ENCODE results near the gene ADGRA3.

ADGRA3 gene

DNA sequence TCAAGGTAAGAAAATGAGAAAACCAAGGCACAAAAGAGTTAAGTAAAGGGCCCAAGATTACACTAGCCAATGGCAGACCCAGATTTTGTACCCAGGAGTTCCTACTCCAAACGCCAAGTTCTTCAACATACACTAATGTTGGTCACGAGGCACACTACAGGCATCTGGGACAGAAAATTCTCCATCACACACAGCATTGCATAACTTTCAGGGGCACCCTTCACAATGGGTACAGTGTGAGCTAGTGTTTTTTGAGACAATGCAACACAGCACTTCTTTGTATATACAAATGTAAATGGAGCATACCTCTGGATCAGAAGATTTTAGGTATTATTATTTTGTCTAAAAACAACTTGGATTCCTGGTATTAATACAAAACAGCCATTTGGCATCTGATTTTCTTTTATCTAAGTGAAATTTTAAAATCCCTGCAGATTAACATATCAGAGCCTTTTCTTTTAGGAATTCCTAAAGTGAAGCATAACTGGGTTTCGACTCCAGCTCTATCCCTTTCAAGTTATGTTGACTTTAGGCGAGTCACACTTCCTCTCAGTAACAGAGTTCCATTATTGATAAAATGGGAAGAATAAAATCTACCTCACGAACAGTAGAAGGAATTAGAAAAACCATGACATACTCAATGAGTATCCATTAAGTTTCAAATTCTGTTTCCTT, 41.1 kb downstream of the ADGRA3 start:
- Histone ChIP-seq H3K4me1 (ENCODE audit: insufficient read depth, poor library complexity, severe bottlenecking) (peaks cover 38% of the 10 kb centered on the region), H3K9me3 (ENCODE audit: severe bottlenecking) (no peaks in the 10 kb centered on the region), H3K27me3 (ENCODE audit: insufficient read depth, poor library complexity, severe bottlenecking) (no peaks in the 10 kb centered on the region), H3K4me3 (ENCODE audit: severe bottlenecking) (no peak overlapping the region), H3K27ac (ENCODE audit: poor library complexity, severe bottlenecking) (peak overlapping the region; percentile 73), H3K36me3 (ENCODE audit: low read depth) (0 out of 2 replicates have a peak, but pooled peaks cover 7% of the 10 kb centered on the region)
- TF ChIP-seq, protein P1, sequence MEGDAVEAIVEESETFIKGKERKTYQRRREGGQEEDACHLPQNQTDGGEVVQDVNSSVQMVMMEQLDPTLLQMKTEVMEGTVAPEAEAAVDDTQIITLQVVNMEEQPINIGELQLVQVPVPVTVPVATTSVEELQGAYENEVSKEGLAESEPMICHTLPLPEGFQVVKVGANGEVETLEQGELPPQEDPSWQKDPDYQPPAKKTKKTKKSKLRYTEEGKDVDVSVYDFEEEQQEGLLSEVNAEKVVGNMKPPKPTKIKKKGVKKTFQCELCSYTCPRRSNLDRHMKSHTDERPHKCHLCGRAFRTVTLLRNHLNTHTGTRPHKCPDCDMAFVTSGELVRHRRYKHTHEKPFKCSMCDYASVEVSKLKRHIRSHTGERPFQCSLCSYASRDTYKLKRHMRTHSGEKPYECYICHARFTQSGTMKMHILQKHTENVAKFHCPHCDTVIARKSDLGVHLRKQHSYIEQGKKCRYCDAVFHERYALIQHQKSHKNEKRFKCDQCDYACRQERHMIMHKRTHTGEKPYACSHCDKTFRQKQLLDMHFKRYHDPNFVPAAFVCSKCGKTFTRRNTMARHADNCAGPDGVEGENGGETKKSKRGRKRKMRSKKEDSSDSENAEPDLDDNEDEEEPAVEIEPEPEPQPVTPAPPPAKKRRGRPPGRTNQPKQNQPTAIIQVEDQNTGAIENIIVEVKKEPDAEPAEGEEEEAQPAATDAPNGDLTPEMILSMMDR (IDR thresholded peaks at IDR 0.05; ENCODE audit: poor library complexity, severe bottlenecking): no peak
- DNase-seq (ENCODE audit: low spot score): no peak
- ATAC-seq (ENCODE audit: low read depth): peak; percentile 33; the same call in 1 of the 3 replicates

DNA sequence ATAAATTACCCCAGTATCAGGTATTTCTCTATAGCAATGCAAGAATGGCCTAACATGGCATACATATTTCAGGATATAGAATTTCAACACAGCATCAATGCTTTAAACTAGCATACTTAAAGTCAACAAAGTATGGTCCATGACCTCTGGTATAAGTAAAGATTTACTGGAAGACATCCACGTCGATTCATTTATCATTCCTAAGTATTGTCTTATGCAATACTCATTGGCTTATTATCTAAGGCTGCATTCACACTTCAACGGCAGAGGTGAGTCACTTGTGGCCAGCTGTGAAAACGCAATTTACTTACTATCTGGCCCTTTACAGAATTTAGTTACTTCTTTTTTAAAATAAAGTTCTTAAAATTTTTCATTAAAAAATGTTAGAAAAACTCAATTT, 42.6 kb downstream of the ADGRA3 start:
- Histone ChIP-seq H3K36me3 (ENCODE audit: low read depth) (0 out of 2 replicates have a peak, but pooled peaks cover 7% of the 10 kb centered on the region), H3K4me3 (ENCODE audit: severe bottlenecking) (no peak overlapping the region), H3K9me3 (ENCODE audit: severe bottlenecking) (no peaks in the 10 kb centered on the region), H3K4me1 (ENCODE audit: insufficient read depth, poor library complexity, severe bottlenecking) (peaks cover 38% of the 10 kb centered on the region), H3K27ac (ENCODE audit: poor library complexity, severe bottlenecking) (peak overlapping the region; percentile 73), H3K27me3 (ENCODE audit: insufficient read depth, poor library complexity, severe bottlenecking) (no peaks in the 10 kb centered on the region)
- DNase-seq (ENCODE audit: low spot score) (no peak), ATAC-seq (ENCODE audit: low read depth) (peak; percentile 68)
- TF ChIP-seq, protein P1 (IDR thresholded peaks at IDR 0.05; ENCODE audit: poor library complexity, severe bottlenecking): no peak

- TF ChIP-seq, protein P1 (IDR thresholded peaks at IDR 0.05; ENCODE audit: poor library complexity, severe bottlenecking): no peak
- H3K4me3 ChIP-seq (ENCODE audit: severe bottlenecking): no peak overlapping the region
- H3K27me3 ChIP-seq (ENCODE audit: insufficient read depth, poor library complexity, severe bottlenecking): no peaks in the 10 kb centered on the region
- H3K4me1 ChIP-seq (ENCODE audit: insufficient read depth, poor library complexity, severe bottlenecking): peaks cover 38% of the 10 kb centered on the region
- H3K27ac ChIP-seq (ENCODE audit: poor library complexity, severe bottlenecking): peak overlapping the region; percentile 73
- no peaks in the 10 kb centered on the region for H3K9me3 ChIP-seq (ENCODE audit: severe bottlenecking)
- peak; percentile 86 for ATAC-seq (ENCODE audit: low read depth)
- no peak for DNase-seq (ENCODE audit: low spot score)
- H3K36me3 ChIP-seq (ENCODE audit: low read depth): 0 out of 2 replicates have a peak, but pooled peaks cover 7% of the 10 kb centered on the region
These were observed 43.8 kb downstream of the ADGRA3 start for GRCh38 chr4:22471999-22472461.

GRCh38 chr4:22471419-22471818, 44.4 kb downstream of the ADGRA3 start:
- TF ChIP-seq, protein P1 (IDR thresholded peaks at IDR 0.05; ENCODE audit: poor library complexity, severe bottlenecking): no peak
- H3K4me3 ChIP-seq (ENCODE audit: severe bottlenecking): no peak overlapping the region
- ATAC-seq (ENCODE audit: low read depth) (no peak), DNase-seq (ENCODE audit: low spot score) (no peak)
- 0 out of 2 replicates have a peak, but pooled peaks cover 7% of the 10 kb centered on the region for H3K36me3 ChIP-seq (ENCODE audit: low read depth)
- H3K4me1 ChIP-seq (ENCODE audit: insufficient read depth, poor library complexity, severe bottlenecking): peaks cover 38% of the 10 kb centered on the region
- no peaks in the 10 kb centered on the region for H3K27me3 ChIP-seq (ENCODE audit: insufficient read depth, poor library complexity, severe bottlenecking)
- H3K27ac ChIP-seq (ENCODE audit: poor library complexity, severe bottlenecking): peak overlapping the region; percentile 73
- no peaks in the 10 kb centered on the region for H3K9me3 ChIP-seq (ENCODE audit: severe bottlenecking)

DNA sequence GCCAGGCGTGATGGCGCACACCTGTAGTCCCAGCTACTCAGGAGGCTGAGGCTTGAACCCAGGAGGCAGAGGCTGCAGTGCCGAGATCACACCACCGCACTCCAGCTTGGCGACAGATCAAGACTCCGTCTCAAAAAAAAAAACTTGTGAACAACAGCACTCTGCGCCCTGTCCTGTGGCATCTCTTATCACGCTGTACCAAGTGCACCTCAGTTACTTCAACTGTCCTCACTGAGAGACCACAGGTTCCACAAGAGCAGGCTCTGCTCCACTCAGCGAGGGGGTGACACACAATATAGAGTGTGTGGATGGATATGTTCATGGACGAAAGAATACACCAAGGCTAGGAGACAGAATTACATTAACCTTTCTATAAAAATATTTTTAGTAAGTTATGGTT, 49.3 kb downstream of the ADGRA3 start:
- no peak for ATAC-seq (ENCODE audit: low read depth)
- no peaks in the 10 kb centered on the region for H3K27me3 ChIP-seq (ENCODE audit: insufficient read depth, poor library complexity, severe bottlenecking)
- H3K9me3 ChIP-seq (ENCODE audit: severe bottlenecking): no peaks in the 10 kb centered on the region
- TF ChIP-seq, protein P1 (IDR thresholded peaks at IDR 0.05; ENCODE audit: poor library complexity, severe bottlenecking): no peak
- peaks cover 2% of the 10 kb centered on the region for H3K4me1 ChIP-seq (ENCODE audit: insufficient read depth, poor library complexity, severe bottlenecking)
- no peak for DNase-seq (ENCODE audit: low spot score)
- no peaks in the 10 kb centered on the region for H3K36me3 ChIP-seq (ENCODE audit: low read depth)
- no peak overlapping the region for H3K4me3 ChIP-seq (ENCODE audit: severe bottlenecking)
- no peak overlapping the region for H3K27ac ChIP-seq (ENCODE audit: poor library complexity, severe bottlenecking)
